ENCODE measurements around the gene KLF13. TPM values are rescaled to one million over a fixed set of nuclear protein-coding genes. Genes with fewer than 3 reads are reported as not detected.

The KLF13 gene
- total RNA-seq, 2 donors from 2014 or later: 101 to 119 TPM

- Mint-ChIP-seq H3K27ac (no peak overlapping the region), H3K4me1 (peaks cover 24% of the 10 kb centered on the region), H3K27me3 (no peaks in the 10 kb centered on the region), H3K4me3 (no peak overlapping the region), H3K9me3 (no peaks in the 10 kb centered on the region), H3K36me3 (ENCODE audit: low read depth) (peaks cover 81% of the 10 kb centered on the region)
- no peak for ATAC-seq (replicated peaks)
Measured at GRCh38 chr15:31373096-31373865, 46.6 kb downstream of the KLF13 start.

GRCh38 chr15:31373970-31374369 is 47.3 kb downstream of the KLF13 start:
- no peaks in the 10 kb centered on the region for H3K9me3 Mint-ChIP-seq
- no peak overlapping the region for H3K4me3 Mint-ChIP-seq
- H3K27ac Mint-ChIP-seq: peak overlapping the region; percentile 58
- ATAC-seq (replicated peaks): no peak
- peaks cover 87% of the 10 kb centered on the region for H3K36me3 Mint-ChIP-seq (ENCODE audit: low read depth)
- H3K27me3 Mint-ChIP-seq: no peaks in the 10 kb centered on the region
- H3K4me1 Mint-ChIP-seq: peaks cover 20% of the 10 kb centered on the region

GRCh38 chr15:31374489-31374888 is 47.9 kb downstream of the KLF13 start:
- H3K4me1 Mint-ChIP-seq: peaks cover 16% of the 10 kb centered on the region
- H3K27me3 Mint-ChIP-seq: no peaks in the 10 kb centered on the region
- no peak for ATAC-seq (replicated peaks)
- H3K36me3 Mint-ChIP-seq (ENCODE audit: low read depth): peaks cover 88% of the 10 kb centered on the region
- peak overlapping the region; percentile 58 for H3K27ac Mint-ChIP-seq
- H3K9me3 Mint-ChIP-seq: no peaks in the 10 kb centered on the region
- no peak overlapping the region for H3K4me3 Mint-ChIP-seq

- Mint-ChIP-seq H3K4me1 (peaks cover 11% of the 10 kb centered on the region), H3K4me3 (no peak overlapping the region), H3K27me3 (no peaks in the 10 kb centered on the region), H3K9me3 (no peaks in the 10 kb centered on the region), H3K36me3 (ENCODE audit: low read depth) (peaks cover 88% of the 10 kb centered on the region), H3K27ac (peak overlapping the region; percentile 58)
- no peak for ATAC-seq (replicated peaks)
Measured at GRCh38 chr15:31374986-31375385, 48.4 kb downstream of the KLF13 start.

- ATAC-seq (replicated peaks): no peak
Measured at GRCh38 chr15:31375772-31376171, 49.1 kb downstream of the KLF13 start.

GRCh38 chr15:31376511-31376910 is 49.9 kb downstream of the KLF13 start:
- no peaks in the 10 kb centered on the region for H3K9me3 Mint-ChIP-seq
- H3K27me3 Mint-ChIP-seq: no peaks in the 10 kb centered on the region
- H3K4me1 Mint-ChIP-seq: no peaks in the 10 kb centered on the region
- ATAC-seq (replicated peaks): no peak
- peaks cover 91% of the 10 kb centered on the region for H3K36me3 Mint-ChIP-seq (ENCODE audit: low read depth)
- no peak overlapping the region for H3K4me3 Mint-ChIP-seq
- peak overlapping the region; percentile 58 for H3K27ac Mint-ChIP-seq

More at GRCh38 chr15:31375772-31376171, 49.1 kb downstream of the KLF13 start:
- no peak overlapping the region for H3K4me3 Mint-ChIP-seq
- peaks cover 88% of the 10 kb centered on the region for H3K36me3 Mint-ChIP-seq (ENCODE audit: low read depth)
- H3K4me1 Mint-ChIP-seq: peaks cover 5% of the 10 kb centered on the region
- H3K27ac Mint-ChIP-seq: peak overlapping the region; percentile 58
- no peaks in the 10 kb centered on the region for H3K9me3 Mint-ChIP-seq
- no peaks in the 10 kb centered on the region for H3K27me3 Mint-ChIP-seq

- no peaks in the 10 kb centered on the region for H3K4me1 Mint-ChIP-seq
- no peaks in the 10 kb centered on the region for H3K27me3 Mint-ChIP-seq
- no peaks in the 10 kb centered on the region for H3K9me3 Mint-ChIP-seq
- H3K27ac Mint-ChIP-seq: no peak overlapping the region
- no peak overlapping the region for H3K4me3 Mint-ChIP-seq
- peaks cover 91% of the 10 kb centered on the region for H3K36me3 Mint-ChIP-seq (ENCODE audit: low read depth)
- no peak for ATAC-seq (replicated peaks)
Measured at GRCh38 chr15:31377030-31377429, 50.4 kb downstream of the KLF13 start.

GRCh38 chr15:31378363-31378903 is 51.8 kb downstream of the KLF13 start:
- H3K27ac Mint-ChIP-seq: peak overlapping the region; percentile 74
- no peaks in the 10 kb centered on the region for H3K27me3 Mint-ChIP-seq
- H3K36me3 Mint-ChIP-seq (ENCODE audit: low read depth): peaks cover 77% of the 10 kb centered on the region
- no peak for ATAC-seq (replicated peaks)
- H3K9me3 Mint-ChIP-seq: no peaks in the 10 kb centered on the region
- H3K4me1 Mint-ChIP-seq: peaks cover 4% of the 10 kb centered on the region
- no peak overlapping the region for H3K4me3 Mint-ChIP-seq

GRCh38 chr15:31379042-31379441 is 52.4 kb downstream of the KLF13 start:
- no peaks in the 10 kb centered on the region for H3K9me3 Mint-ChIP-seq
- no peak overlapping the region for H3K4me3 Mint-ChIP-seq
- ATAC-seq (replicated peaks): peak; percentile 39
- H3K36me3 Mint-ChIP-seq (ENCODE audit: low read depth): peaks cover 71% of the 10 kb centered on the region
- peaks cover 4% of the 10 kb centered on the region for H3K4me1 Mint-ChIP-seq
- H3K27ac Mint-ChIP-seq: peak overlapping the region; percentile 74
- H3K27me3 Mint-ChIP-seq: no peaks in the 10 kb centered on the region

- no peak for ATAC-seq (replicated peaks)
- H3K36me3 Mint-ChIP-seq (ENCODE audit: low read depth): peaks cover 65% of the 10 kb centered on the region
- peak overlapping the region; percentile 74 for H3K27ac Mint-ChIP-seq
- no peaks in the 10 kb centered on the region for H3K9me3 Mint-ChIP-seq
- no peaks in the 10 kb centered on the region for H3K27me3 Mint-ChIP-seq
- peaks cover 4% of the 10 kb centered on the region for H3K4me1 Mint-ChIP-seq
- H3K4me3 Mint-ChIP-seq: no peak overlapping the region
Measured at GRCh38 chr15:31379577-31379976, 52.9 kb downstream of the KLF13 start.

- Mint-ChIP-seq H3K36me3 (ENCODE audit: low read depth) (peaks cover 47% of the 10 kb centered on the region), H3K27ac (peak overlapping the region; percentile 49), H3K4me3 (no peak overlapping the region), H3K27me3 (no peaks in the 10 kb centered on the region), H3K4me1 (peaks cover 19% of the 10 kb centered on the region), H3K9me3 (no peaks in the 10 kb centered on the region)
- ATAC-seq (replicated peaks): peak; percentile 13
Measured at GRCh38 chr15:31381801-31382712, 55.4 kb downstream of the KLF13 start.

GRCh38 chr15:31382713-31383045 is 56.0 kb downstream of the KLF13 start:
- peak overlapping the region; percentile 43 for H3K27ac Mint-ChIP-seq
- H3K4me1 Mint-ChIP-seq: peaks cover 22% of the 10 kb centered on the region
- ATAC-seq (replicated peaks): no peak
- no peak overlapping the region for H3K4me3 Mint-ChIP-seq
- H3K27me3 Mint-ChIP-seq: no peaks in the 10 kb centered on the region
- H3K9me3 Mint-ChIP-seq: no peaks in the 10 kb centered on the region
- H3K36me3 Mint-ChIP-seq (ENCODE audit: low read depth): peaks cover 42% of the 10 kb centered on the region

- Mint-ChIP-seq H3K9me3 (no peaks in the 10 kb centered on the region), H3K4me1 (peaks cover 27% of the 10 kb centered on the region), H3K36me3 (ENCODE audit: low read depth) (peaks cover 37% of the 10 kb centered on the region), H3K27me3 (no peaks in the 10 kb centered on the region), H3K4me3 (no peak overlapping the region), H3K27ac (peak overlapping the region; percentile 43)
- no peak for ATAC-seq (replicated peaks)
Measured at GRCh38 chr15:31383139-31383538, 56.5 kb downstream of the KLF13 start.

GRCh38 chr15:31384568-31384967 is 57.9 kb downstream of the KLF13 start:
- H3K27me3 Mint-ChIP-seq: no peaks in the 10 kb centered on the region
- H3K9me3 Mint-ChIP-seq: no peaks in the 10 kb centered on the region
- H3K36me3 Mint-ChIP-seq (ENCODE audit: low read depth): peaks cover 23% of the 10 kb centered on the region
- no peak for ATAC-seq (replicated peaks)
- H3K4me3 Mint-ChIP-seq: no peak overlapping the region
- no peak overlapping the region for H3K27ac Mint-ChIP-seq
- H3K4me1 Mint-ChIP-seq: peaks cover 36% of the 10 kb centered on the region

All from activated T-helper 17 cell treated with anti-CD3 and anti-CD28 coated beads, Interleukin-2, amount 50 U/mL, for 72 hours (primary cell).